Dermis blood vessel endothelial cell (primary cell): ENCODE measurements around the gene FAM118A. TPM values are rescaled to one million over a fixed set of nuclear protein-coding genes. Genes with fewer than 3 reads are reported as not detected.
"Not testable (repeated sequence)": the region's sequence is repeated elsewhere in the genome, so short reads cannot be mapped to it uniquely, and the experiment has no call there.

Experiments used
- DNase-seq: peaks from one replicate; pipeline ENCODE4 v3.0.0; 2010
- total RNA-seq: library from RNA; depleted of rRNA; stranded (reverse); fragments of >200 nt; gene quantifications from 2 replicates; pipeline ENCODE4 v1.2.3, GENCODE V29; 2014

FAM118A gene
- total RNA-seq, 1 donor from 2014 or later = 28.6 TPM

DNA sequence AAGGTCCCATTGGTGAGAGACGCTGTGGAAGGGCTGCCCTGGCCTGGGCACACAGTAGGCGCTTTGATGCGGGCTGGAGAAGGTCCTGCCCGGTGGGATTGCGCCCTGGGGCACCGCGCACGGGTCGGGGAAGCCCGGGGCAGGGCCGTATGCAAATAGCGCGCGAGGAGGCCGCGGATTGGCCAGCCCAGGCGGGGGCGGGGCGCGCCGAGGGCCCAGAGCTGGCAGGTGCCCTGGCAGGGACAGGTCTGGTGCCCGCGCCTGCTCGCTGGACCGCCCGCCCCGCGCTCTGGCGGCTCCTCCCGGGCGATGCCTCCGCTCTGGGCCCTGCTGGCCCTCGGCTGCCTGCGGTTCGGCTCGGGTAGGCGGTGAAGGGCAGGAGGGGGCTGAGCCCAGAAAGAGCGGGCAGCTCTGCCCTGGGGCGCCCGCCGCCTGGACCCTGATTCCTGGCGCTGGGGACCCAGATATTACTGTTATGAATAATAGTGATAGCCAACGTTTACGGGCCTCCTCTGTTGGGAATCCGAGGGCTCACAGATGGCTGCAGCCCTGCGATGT, 24.9 kb upstream of the FAM118A start, which contains the start of gene UPK3A:
Gene UPK3A, plus strand, starts transcription at position 245 of the 558 bp plus-strand sequence. Its CDS starts 65 bp downstream, at position 310.
- peak; percentile 52 for DNase-seq

DNA sequence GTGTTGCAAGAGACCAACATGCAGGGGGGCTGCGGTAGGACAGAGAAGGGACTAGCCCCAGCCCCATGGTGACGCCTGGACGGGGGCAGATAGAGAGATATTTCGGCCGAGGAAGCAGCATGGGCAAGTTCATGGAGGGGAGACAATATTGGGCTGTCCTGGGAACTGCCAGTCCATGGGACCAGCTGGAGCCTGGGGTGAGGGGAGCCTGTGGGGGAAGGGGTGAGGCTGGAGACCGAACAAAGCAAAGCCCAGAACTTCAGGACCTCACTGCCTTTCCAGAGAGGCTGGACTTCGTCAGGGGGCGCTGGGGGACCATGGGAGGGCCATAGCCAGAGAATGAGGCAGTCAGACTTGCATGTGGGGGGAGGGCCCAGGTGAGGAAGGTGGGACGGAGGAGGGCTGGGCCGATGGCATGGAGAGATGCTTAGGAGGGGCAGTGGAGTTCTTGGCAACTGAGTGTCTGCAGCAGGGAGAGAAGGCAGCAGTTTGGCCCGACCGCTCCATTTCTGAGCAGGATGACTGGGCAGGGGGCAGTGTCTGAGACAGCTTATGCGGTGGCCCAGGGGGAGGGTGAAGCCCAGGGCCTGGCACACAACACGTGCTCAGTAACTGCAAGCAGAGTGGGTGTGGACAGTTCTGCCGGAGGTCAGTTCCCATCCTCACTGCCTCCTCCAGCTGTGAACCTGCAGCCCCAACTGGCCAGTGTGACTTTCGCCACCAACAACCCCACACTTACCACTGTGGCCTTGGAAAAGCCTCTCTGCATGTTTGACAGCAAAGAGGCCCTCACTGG, 24.3 kb upstream of the FAM118A start:
- no peak for DNase-seq

GRCh38 chr22:45286854-45287551, 22.7 kb upstream of the FAM118A start:
- DNase-seq = no peak

DNA sequence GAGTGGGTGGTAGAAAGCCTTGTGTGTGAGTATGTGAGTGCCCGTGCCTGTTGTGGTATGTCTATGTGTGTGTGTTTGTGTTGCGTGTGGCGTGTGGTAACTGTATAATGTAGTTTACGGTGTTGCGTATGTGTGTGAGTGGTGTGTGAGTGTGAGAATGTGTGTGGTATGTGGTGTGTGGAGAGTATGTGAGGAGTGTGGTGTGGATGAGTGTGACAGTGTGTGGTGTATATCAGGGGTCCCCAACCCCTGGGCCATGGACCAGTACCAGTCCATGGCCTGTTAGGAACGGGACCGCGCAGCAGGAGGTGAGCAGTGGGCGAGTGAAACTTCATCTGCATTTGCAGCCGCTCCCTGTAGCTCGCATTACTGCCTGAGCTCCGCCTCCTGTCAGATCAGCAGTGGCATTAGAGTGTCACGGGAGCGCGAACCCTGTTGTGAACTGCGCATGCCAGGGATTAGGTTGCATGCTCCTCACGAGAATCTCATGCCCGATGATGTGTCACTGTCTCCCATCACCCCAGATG, 19.3 kb upstream of the FAM118A start:
- peak; percentile 18 for DNase-seq

DNA sequence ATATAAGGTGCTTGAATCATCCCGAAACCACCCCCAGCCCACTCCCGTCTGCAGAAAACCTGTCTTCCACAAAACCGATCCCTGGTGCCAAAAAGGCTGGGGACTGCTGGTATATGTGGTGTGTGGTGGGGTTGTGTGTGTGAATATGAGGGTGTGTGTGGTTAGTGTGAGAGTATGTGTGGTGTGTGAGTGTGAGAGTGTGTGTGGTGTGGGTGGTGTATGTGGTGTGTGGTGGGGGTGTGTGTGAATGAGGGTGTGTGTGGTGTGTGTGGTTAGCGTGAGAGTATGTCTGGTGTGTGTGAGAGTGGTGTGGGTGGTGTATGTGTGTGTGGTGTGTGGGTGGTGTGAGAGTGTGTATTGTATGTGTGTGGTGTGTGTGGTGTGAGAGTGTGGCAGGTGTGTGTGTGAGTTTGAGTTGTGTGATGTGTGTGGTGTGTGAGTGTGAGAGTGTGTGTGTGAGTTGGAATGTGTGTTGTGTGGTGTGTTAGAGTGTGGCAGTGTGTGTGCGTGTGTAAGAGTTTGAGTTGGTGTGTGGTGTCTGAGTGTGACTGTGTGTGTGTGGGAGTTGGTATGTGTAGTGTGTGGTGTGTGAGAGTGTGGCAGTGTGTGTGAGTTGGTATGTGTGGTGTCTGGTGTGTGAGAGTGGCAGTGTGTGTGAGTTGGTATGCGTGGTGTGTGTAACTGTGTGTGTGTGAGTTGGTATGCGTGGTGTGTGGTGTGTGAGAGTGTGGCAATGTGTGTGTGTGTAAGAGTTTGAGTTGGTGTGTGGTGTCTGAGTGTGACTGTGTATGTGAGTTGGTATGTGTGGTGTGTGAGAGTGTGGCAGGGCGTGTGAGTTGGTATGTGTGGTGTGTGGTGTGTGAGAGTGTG, 18.4 kb upstream of the FAM118A start:
- DNase-seq = no peak

DNA sequence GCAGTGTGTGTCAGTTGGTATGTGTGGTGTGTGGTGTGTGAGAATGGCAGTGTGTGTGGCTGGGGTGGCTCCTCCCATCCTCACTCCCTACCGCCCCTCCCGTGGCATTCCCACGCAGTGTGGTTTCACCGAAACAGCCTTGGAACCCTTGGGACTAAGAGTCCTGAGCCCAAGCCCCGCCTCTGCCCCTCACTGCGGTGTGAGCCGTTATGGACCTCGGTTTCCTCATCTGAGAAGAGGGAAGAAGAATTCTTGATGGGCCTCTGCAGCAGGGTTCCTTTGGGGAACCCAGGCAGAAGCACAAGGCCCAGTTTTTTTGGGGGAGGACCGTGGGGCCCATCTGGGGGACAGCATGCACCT, 17.8 kb upstream of the FAM118A start:
- no peak for DNase-seq

- DNase-seq = no peak
Observed at GRCh38 chr22:45292731-45293442, 16.8 kb upstream of the FAM118A start.

GRCh38 chr22:45294030-45294429, 15.7 kb upstream of the FAM118A start:
- no peak for DNase-seq

- not testable (repeated sequence) for DNase-seq
Observed at GRCh38 chr22:45295004-45295403, 14.7 kb upstream of the FAM118A start.

GRCh38 chr22:45295492-45295891, 14.2 kb upstream of the FAM118A start:
- DNase-seq = no peak

DNA sequence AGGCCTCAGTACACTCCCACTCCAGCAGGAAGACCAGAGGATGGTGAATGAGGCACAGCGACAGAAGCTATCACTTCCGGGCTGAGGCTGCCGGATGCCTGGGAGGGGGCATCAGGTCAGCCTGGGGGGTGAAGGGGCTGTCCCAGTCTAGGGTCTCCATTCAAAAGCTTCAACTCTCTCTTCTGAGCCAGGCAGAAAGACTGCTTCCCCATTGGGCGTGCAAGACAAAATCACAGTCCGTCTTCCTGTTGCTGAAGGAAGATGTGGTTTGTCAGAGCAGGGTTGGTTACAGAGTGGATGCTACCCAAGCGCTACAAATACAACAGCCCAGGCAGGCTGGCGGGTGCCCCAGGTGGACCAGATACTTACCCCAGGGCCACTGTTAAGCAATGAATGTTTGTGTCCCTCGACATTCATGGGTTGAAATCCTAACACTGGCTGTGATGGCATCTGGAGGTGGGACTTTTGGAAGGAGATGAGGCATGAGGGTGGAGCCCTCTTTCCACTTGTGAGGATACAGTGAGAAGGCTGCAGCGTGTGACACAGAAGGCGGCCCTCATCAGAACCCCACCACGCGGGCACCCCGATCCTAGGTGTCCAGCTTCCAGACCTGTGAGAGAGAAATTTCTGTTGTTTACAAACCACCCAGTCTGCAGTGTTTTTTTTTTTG, 13.0 kb upstream of the FAM118A start:
- DNase-seq = no peak

DNA sequence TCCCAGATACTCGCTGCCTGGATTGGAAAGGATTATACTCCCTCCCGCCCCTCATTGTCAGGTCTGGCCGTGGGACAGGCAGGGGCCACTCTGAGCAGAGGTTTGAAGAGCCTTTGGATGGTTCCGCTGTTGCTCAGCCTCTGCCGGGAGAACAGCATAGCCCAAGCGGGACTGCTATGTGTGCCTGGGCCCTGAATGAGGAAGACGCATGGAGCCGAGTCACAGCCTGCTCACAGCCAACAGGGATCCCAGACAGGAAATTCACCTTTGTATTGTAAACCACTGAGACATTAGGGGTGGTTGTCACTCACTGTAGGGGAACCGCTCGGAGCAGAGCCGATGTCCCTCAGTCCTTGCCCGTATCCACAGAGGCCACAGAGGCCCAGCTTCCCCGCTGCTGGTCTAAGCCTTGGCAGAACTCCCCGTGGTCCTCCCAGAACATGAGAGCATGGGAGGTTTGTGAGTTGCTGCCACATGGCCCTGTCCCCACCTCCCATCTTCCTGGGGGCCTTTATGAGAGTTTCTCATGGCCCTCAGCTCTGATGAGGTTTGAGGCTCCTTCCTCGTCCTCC, 10.7 kb upstream of the FAM118A start:
- no peak for DNase-seq

DNA sequence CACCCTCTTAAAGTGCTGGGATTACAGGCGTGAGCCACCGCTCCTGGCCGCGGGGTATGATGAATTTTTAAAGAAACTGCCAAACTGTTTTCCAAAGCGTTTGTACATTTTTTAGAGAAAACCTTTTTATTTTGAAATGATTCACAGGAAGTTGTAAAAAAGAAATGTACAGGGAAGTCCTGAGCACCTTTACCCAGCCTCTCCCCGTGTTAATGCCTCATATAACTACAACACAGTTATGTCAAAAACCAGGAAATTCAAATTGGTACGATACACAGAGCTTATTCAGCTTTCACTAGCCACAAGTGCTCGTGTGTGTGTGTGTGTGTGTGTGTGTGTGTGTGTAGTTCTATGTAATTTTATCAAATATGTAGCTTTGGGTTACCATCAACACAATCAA, 7.0 kb upstream of the FAM118A start:
- no peak for DNase-seq

GRCh38 chr22:45303181-45303580, 6.6 kb upstream of the FAM118A start:
- DNase-seq = no peak

- no peak for DNase-seq
Observed at GRCh38 chr22:45304971-45305370, 4.8 kb upstream of the FAM118A start.

- DNase-seq = no peak
Observed at GRCh38 chr22:45305456-45306075, 4.2 kb upstream of the FAM118A start.

DNA sequence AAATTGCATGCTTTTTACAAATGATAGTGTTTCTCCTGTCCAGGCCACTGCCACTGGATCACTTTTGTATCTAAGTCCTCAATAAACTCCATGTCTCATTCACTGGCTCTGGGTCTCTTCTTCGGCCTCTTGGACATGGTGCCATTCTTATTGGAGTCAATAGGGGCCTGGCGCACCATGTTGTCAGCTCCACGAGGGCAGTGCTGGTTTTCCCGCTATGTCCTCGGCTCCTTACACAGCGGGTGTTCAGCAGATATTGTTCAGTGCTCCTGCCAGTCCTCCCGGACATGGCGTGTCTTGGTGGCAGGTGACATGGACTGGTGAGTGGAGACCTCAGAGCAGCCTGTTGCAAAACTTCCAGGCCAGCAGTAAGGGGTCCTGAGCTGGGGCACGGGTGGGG, 3.6 kb upstream of the FAM118A start:
- no peak for DNase-seq

DNA sequence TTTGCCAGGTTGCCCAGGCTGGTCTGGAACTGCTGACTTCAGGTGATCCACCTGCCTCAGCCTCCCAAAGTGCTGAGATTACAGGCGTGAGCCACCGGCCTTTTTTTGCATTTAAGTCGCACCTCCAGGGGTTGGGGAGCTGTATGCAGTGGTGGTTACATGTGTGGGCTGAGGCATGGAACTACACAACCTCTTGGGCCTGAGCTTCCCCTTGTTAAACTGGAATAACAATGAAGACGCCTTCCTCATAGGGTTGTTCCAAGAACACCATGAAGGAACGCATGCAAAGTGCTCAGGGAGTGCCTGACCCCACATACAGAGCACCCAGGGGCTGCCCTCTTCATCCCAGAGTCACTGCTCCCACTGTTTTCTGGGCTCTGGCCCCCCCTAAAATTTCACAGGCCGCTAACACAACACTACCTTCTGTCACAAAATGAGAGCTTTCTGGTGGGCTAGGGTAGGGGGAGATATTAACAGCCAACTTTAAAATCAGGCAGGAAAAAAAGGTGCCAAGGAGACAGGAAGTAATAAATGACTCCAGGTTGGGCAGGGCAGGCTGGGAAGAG, 1.3 kb upstream of the FAM118A start:
- DNase-seq = no peak

GRCh38 chr22:45308957-45309421, 745 bp upstream of the FAM118A start:
- DNase-seq = no peak
